Measurements from ENCODE around the gene NOG. TPM values are rescaled to one million over a fixed set of nuclear protein-coding genes. Genes with fewer than 3 reads are reported as not detected.
A peak's percentile ranks its signal among the peaks of the same experiment; 100 is the strongest.

Gene NOG
- total RNA-seq = not detected

DNA sequence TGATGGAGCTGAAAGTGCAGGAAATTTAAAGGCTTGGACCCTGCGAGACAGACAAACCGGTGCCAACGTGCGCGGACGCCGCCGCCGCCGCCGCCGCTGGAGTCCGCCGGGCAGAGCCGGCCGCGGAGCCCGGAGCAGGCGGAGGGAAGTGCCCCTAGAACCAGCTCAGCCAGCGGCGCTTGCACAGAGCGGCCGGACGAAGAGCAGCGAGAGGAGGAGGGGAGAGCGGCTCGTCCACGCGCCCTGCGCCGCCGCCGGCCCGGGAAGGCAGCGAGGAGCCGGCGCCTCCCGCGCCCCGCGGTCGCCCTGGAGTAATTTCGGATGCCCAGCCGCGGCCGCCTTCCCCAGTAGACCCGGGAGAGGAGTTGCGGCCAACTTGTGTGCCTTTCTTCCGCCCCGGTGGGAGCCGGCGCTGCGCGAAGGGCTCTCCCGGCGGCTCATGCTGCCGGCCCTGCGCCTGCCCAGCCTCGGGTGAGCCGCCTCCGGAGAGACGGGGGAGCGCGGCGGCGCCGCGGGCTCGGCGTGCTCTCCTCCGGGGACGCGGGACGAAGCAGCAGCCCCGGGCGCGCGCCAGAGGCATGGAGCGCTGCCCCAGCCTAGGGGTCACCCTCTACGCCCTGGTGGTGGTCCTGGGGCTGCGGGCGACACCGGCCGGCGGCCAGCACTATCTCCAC, at the start of gene NOG:
TSS of gene NOG (plus strand) at position 54 of the 674 bp plus-strand sequence. CDS start at position 579, 525 bp downstream.
- Mint-ChIP-seq H3K36me3 (no peaks in the 10 kb centered on the region), H3K4me1 (peaks cover 19% of the 10 kb centered on the region), H3K27ac (no peak within 1 kb of the TSS), H3K9me3 (ENCODE audit: low read depth) (no peaks in the 10 kb centered on the region), H3K27me3 (peaks cover 72% of the 10 kb centered on the region), H3K4me3 (no peak within 1 kb of the TSS)
- DNase-seq = peak; percentile 41
- CTCF ChIA-PET = interaction anchor here (0.7 to 12.0 kb wide), 8 partner anchors 9 to 189 kb away, joined by 3 to 172 read pairs (median 4); no protein-coding TSS in a partner anchor
- peak; percentile 32 for ATAC-seq

DNA sequence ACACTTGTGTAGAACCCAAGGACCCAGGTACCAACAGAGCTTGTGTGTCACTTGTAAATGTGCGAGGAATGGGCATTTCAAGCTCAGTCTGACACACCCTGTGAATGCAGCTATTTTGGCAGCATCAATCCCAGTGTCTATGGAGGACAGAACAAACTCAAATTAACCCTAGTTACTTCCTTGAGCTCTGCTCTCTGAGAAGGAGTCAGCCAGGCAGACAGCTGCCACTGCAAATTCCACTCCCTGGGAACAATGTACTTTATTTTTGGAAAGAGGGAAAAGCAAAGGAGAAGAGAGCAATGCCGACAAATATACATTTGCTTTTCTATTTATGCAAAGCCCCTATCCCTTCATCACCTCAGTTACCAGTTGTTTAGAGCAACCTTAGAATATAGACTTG, 48.4 kb upstream of the NOG start:
- CTCF ChIA-PET = no interaction called here
- Mint-ChIP-seq H3K27me3 (peaks cover 2% of the 10 kb centered on the region), H3K4me3 (no peak overlapping the region), H3K36me3 (no peaks in the 10 kb centered on the region), H3K9me3 (ENCODE audit: low read depth) (no peaks in the 10 kb centered on the region), H3K4me1 (no peaks in the 10 kb centered on the region), H3K27ac (no peak overlapping the region)
- DNase-seq (no peak), ATAC-seq (no peak)

DNA sequence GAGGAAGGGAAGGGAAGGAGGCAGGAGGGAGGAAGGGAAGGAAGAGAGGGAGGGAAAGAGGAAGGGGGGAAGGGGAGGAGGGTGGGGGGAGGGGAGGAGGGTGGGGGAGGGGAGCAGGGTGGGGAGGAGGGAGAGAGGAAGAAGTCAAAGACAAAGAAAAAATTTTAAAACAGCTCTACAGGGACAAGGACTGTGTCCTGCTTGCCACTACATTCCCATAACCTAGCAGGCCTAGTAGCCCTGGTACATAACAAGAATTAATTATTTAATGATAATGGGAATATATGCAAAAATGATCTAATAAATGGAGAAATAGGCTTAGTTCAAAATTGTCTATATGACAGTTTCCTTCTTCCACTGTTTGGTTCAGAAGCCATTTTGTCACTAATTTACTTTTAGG, 47.6 kb upstream of the NOG start:
- CTCF ChIA-PET = no interaction called here
- Mint-ChIP-seq H3K27me3 (peaks cover 2% of the 10 kb centered on the region), H3K36me3 (no peaks in the 10 kb centered on the region), H3K4me1 (no peaks in the 10 kb centered on the region), H3K27ac (no peak overlapping the region), H3K9me3 (ENCODE audit: low read depth) (peaks cover 3% of the 10 kb centered on the region), H3K4me3 (no peak overlapping the region)
- DNase-seq (no peak), ATAC-seq (no peak)

- peaks cover 7% of the 10 kb centered on the region for H3K9me3 Mint-ChIP-seq (ENCODE audit: low read depth)
- H3K27ac Mint-ChIP-seq = no peak overlapping the region
- no peak for DNase-seq
- CTCF ChIA-PET = no interaction called here
- H3K4me1 Mint-ChIP-seq = no peaks in the 10 kb centered on the region
- ATAC-seq = no peak
- H3K27me3 Mint-ChIP-seq = peaks cover 2% of the 10 kb centered on the region
- no peaks in the 10 kb centered on the region for H3K36me3 Mint-ChIP-seq
- no peak overlapping the region for H3K4me3 Mint-ChIP-seq
These were observed 44.8 kb upstream of the NOG start for GRCh38 chr17:56548661-56549060.

DNA sequence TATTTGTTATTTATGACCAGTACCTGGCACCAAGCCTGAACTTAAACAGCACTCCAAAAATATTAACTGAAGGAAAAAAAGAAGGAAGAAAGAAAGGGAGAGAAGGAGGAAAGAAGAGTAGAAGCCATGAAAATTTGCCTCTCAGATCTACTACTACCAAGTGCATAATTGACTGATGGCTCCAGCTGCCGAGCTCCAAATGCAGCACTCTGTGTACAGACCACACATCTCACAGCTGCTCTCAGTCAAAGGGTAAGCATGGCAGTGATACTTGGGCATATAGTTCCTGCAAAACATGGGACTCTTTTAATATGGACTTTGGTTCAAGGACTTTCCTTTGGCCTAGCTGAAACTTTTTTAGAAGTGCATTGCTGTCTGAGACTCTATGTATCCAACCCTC, 44.0 kb upstream of the NOG start:
- Mint-ChIP-seq H3K36me3 (no peaks in the 10 kb centered on the region), H3K27ac (no peak overlapping the region), H3K4me1 (no peaks in the 10 kb centered on the region), H3K9me3 (ENCODE audit: low read depth) (peaks cover 7% of the 10 kb centered on the region), H3K4me3 (no peak overlapping the region), H3K27me3 (peaks cover under 1% of the 10 kb centered on the region)
- ATAC-seq = no peak
- CTCF ChIA-PET = no interaction called here
- DNase-seq = no peak

DNA sequence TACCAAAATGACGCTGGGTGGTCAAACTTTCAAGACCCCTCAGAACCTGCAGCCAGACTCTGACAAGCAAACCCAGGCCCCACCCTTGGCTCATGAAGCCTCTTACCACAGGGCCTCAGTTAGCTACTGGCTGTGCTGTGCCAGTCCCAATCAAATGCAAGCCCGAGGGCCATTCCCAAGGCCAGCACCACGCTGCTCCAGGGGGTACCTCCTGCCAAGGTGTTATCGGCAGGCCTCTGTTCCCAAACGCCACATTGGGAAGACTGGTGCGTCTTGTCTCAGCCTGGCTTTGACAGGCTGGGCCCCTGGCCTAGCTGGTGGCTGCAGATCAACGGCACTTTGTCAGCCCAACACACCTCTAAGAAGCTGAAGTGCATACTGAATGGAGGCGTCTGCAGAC, 35.8 kb upstream of the NOG start:
- H3K27ac Mint-ChIP-seq = no peak overlapping the region
- ATAC-seq (no peak), DNase-seq (no peak)
- no peaks in the 10 kb centered on the region for H3K4me1 Mint-ChIP-seq
- peaks cover 4% of the 10 kb centered on the region for H3K27me3 Mint-ChIP-seq
- H3K9me3 Mint-ChIP-seq (ENCODE audit: low read depth) = no peaks in the 10 kb centered on the region
- CTCF ChIA-PET = no interaction called here
- H3K36me3 Mint-ChIP-seq = no peaks in the 10 kb centered on the region
- no peak overlapping the region for H3K4me3 Mint-ChIP-seq

DNA sequence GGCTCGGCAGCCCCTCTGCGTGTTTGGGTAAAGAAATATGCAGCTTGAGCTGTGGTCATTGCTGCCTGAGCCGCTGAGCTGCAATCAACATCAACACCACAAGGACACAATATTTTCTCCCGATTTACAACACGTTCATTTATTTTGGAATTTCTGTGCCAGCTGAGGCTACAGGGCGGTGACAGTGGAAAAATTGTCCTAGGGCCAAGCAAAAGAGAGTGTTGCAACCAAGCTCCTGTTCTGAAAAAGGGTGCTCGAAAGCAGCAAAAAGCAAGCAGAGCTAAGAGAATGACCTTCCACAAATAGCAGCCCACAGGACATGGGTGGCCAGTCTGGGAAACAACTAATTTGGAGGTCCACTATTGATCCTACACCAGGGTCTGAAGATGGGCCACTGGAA, 35.4 kb upstream of the NOG start:
- Mint-ChIP-seq H3K4me1 (no peaks in the 10 kb centered on the region), H3K4me3 (no peak overlapping the region), H3K9me3 (ENCODE audit: low read depth) (no peaks in the 10 kb centered on the region), H3K27me3 (peaks cover 4% of the 10 kb centered on the region), H3K27ac (no peak overlapping the region), H3K36me3 (no peaks in the 10 kb centered on the region)
- CTCF ChIA-PET = no interaction called here
- no peak for ATAC-seq
- no peak for DNase-seq

- no peak overlapping the region for H3K27ac Mint-ChIP-seq
- peaks cover 5% of the 10 kb centered on the region for H3K27me3 Mint-ChIP-seq
- ATAC-seq (no peak), DNase-seq (no peak)
- CTCF ChIA-PET = interaction anchor here (1.2 kb wide), 1 partner anchor 8 kb away, joined by 3 read pairs; no protein-coding TSS in a partner anchor
- no peaks in the 10 kb centered on the region for H3K4me1 Mint-ChIP-seq
- no peak overlapping the region for H3K4me3 Mint-ChIP-seq
- no peaks in the 10 kb centered on the region for H3K36me3 Mint-ChIP-seq
- no peaks in the 10 kb centered on the region for H3K9me3 Mint-ChIP-seq (ENCODE audit: low read depth)
These were observed 23.3 kb upstream of the NOG start for GRCh38 chr17:56570199-56570598.

- no peak for DNase-seq
- CTCF ChIA-PET = no interaction called here
- H3K4me3 Mint-ChIP-seq = no peak overlapping the region
- no peak overlapping the region for H3K27ac Mint-ChIP-seq
- H3K9me3 Mint-ChIP-seq (ENCODE audit: low read depth) = no peaks in the 10 kb centered on the region
- H3K27me3 Mint-ChIP-seq = peaks cover 8% of the 10 kb centered on the region
- no peak for ATAC-seq
- no peaks in the 10 kb centered on the region for H3K36me3 Mint-ChIP-seq
- H3K4me1 Mint-ChIP-seq = no peaks in the 10 kb centered on the region
These were observed 22.0 kb upstream of the NOG start for GRCh38 chr17:56571456-56571855.

DNA sequence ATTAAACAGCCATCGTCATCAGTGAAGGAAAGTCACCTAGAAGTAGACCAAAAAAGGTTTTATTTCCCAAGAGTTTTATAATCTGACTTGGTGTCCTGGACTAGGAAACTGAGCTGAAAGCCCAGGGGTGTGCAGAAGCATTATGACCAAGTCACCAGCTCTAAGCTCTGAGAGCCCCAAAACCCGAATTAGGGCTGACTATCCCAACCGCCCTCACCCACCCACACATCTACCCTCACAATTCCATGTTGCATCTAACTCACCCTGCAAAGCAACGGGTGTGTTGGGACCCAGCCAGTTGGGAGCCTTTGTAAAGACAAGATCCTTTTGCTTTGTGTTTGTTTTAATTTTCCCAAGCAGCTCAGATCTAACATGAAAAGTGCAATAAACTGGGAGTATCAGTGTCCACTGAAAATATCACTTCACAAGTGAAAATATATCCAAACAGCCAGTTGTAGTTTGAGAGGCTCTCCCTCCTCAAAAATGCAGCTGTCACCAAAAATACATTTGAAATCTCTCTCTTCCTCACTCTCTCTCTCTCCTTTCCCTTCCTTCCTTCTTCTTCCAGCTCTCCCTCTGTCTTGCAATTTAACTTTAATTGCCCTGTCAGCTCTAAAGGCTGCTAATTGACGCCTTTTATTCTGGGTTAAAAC, 16.2 kb upstream of the NOG start:
- CTCF ChIA-PET = interaction anchor here (1.1 kb wide), 1 partner anchor 32 kb away, joined by 3 read pairs; no protein-coding TSS in a partner anchor
- peaks cover 31% of the 10 kb centered on the region for H3K27me3 Mint-ChIP-seq

DNA sequence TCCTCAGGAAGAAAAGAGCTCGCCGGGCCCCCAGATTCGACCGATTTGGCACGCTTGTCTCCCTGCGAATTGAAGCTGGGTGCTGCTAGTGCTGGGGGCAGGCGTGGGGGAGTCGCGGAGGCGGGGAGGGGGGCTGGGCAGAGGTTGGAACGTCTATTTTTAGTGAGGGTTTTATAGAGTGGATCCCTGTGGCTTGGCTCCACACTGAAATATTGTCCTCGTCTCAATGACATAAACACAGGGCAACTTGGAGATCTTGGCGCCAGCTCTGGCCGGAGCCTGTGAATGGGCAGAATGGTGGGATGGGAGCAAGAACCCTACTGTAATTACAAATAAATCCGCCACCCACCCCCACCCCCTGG, 15.7 kb upstream of the NOG start:
- ATAC-seq (no peak), DNase-seq (no peak)
- Mint-ChIP-seq H3K4me1 (no peaks in the 10 kb centered on the region), H3K27me3 (peaks cover 35% of the 10 kb centered on the region), H3K36me3 (no peaks in the 10 kb centered on the region), H3K27ac (no peak overlapping the region), H3K9me3 (ENCODE audit: low read depth) (no peaks in the 10 kb centered on the region), H3K4me3 (no peak overlapping the region)
- CTCF ChIA-PET = interaction anchor here (1.1 kb wide), 1 partner anchor 32 kb away, joined by 3 read pairs; no protein-coding TSS in a partner anchor

More for the DNA sequence above, 16.2 kb upstream of the NOG start:
- no peaks in the 10 kb centered on the region for H3K9me3 Mint-ChIP-seq (ENCODE audit: low read depth)
- no peak overlapping the region for H3K4me3 Mint-ChIP-seq
- no peaks in the 10 kb centered on the region for H3K36me3 Mint-ChIP-seq
- no peaks in the 10 kb centered on the region for H3K4me1 Mint-ChIP-seq
- no peak overlapping the region for H3K27ac Mint-ChIP-seq
- ATAC-seq = no peak
- no peak for DNase-seq

DNA sequence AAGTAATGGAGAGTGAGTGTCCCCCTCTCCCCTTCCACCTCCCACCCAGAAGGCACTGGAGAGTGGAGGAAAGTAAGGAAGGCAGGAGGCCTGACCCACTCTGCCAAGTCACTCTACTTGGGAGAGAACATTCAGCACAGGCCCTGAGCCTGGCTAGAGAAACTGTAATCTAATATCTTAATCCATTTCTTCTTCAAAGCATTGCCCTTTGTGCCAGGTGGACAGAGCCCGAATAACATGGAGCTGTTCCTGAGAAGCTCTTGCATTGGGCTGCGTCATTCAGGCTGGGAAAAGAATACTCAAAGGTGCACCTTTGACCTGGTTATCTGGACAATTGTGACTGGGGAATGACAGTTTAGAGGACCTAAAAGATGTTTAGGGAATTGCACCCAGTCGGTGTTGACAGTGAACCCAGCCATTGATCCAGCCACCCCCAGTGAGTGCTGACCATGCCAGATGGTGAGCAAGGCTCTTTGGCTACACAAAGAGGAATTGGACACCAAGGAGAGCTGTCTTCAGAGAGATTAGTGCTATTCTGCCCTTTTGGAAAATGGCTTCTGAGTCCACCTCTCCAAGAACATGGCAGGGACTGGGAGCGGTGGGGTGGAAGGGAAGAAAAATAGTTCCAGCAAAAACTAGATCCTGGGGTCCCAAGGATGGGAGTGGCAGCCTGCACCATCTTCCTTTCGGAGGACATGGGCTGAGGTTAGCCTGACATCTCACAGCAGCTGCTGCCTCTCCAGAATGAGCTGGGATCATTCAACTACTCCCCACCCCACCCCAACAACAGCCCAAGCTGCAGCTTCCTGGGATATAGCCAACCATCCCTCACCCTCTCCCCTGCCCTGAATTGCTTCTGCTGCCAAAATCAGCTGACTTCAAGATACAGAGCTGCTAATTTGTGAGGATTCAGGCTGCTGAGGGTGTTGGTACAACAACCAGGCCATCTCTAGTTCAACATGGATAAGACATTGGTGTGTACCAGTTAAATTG, 11.6 kb upstream of the NOG start:
- no peak for DNase-seq
- Mint-ChIP-seq H3K4me1 (no peaks in the 10 kb centered on the region), H3K36me3 (no peaks in the 10 kb centered on the region), H3K27ac (no peak overlapping the region), H3K4me3 (no peak overlapping the region), H3K27me3 (peaks cover 41% of the 10 kb centered on the region), H3K9me3 (ENCODE audit: low read depth) (no peaks in the 10 kb centered on the region)
- ATAC-seq = no peak
- CTCF ChIA-PET = interaction anchor here (1.0 to 1.3 kb wide), 2 partner anchors 97 to 134 kb away, joined by 3 to 5 read pairs; no protein-coding TSS in a partner anchor

- Mint-ChIP-seq H3K27me3 (peaks cover 40% of the 10 kb centered on the region), H3K27ac (no peak overlapping the region), H3K9me3 (ENCODE audit: low read depth) (no peaks in the 10 kb centered on the region), H3K4me3 (no peak overlapping the region), H3K36me3 (no peaks in the 10 kb centered on the region), H3K4me1 (no peaks in the 10 kb centered on the region)
- DNase-seq (no peak), ATAC-seq (no peak)
- CTCF ChIA-PET = interaction anchor here (0.8 to 1.7 kb wide), 3 partner anchors 8 to 197 kb away, joined by 3 to 6 read pairs (median 5); no protein-coding TSS in a partner anchor
These were observed 9.7 kb upstream of the NOG start for GRCh38 chr17:56583772-56584171.
